Breast epithelium (tissue), 4 donors: ENCODE data around the gene MAPK1. TPM values are rescaled to one million over a fixed set of nuclear protein-coding genes. Genes with fewer than 3 reads are reported as not detected.
"Not testable (repeated sequence)": the region's sequence is repeated elsewhere in the genome, so short reads cannot be mapped to it uniquely, and the experiment has no call there.

Source experiments
- DNase-seq, 2 donors: peaks; one replicate each; pipeline ENCODE4 v3.0.0-alpha.2; 2019; ENCODE audit warnings: low spot score in 2 of 2
- H3K27ac ChIP-seq, 2 donors: fragments of 200-600 bp; sonication (generic) in 1 of 2; one replicate each; pipeline ENCODE4 v1.5.1; 2016 to 2019; ENCODE audit warnings: mild to moderate bottlenecking in 1 of 2
- H3K27me3 ChIP-seq, 2 donors: fragments of 200-600 bp; sonication (generic) in 1 of 2; one replicate each; pipeline versions ENCODE4 v1.5.1 to v1.6.0; 2017 to 2019; ENCODE audit warnings: control low read depth in 1 of 2, mild to moderate bottlenecking in 1 of 2
- H3K36me3 ChIP-seq: fragments of 200-600 bp; one replicate; pipeline ENCODE4 v1.5.1; 2019
- H3K4me1 ChIP-seq, 2 donors: fragments of 200-600 bp; sonication (generic); one replicate each; pipeline ENCODE4 v1.5.1; 2016 to 2019; ENCODE audit warnings: control low read depth in 1 of 2
- H3K4me3 ChIP-seq, 3 donors: fragments of 200-600 bp; sonication (generic); 1 replicate in 2 of 3; 2 replicates in 1 of 3; pipeline ENCODE4 v1.5.1; 2016 to 2019; ENCODE audit warnings: mild to moderate bottlenecking in 3 of 3, moderate library complexity in 2 of 3
- H3K9me3 ChIP-seq, 2 donors: fragments of 200-600 bp; sonication (generic) in 1 of 2; one replicate each; pipeline ENCODE4 v1.5.1; 2016 to 2019; ENCODE audit warnings: control low read depth in 1 of 2
- POLR2A ChIP-seq: fragments of 450-650 bp; IDR thresholded peaks from one replicate; pipeline ENCODE4 v1.6.1; 2016; ENCODE audit warnings: antibody characterized with exemption, mild to moderate bottlenecking, moderate library complexity
- POLR2AphosphoS5 ChIP-seq, 3 donors: sonication (generic); formaldehyde crosslinking; IDR thresholded peaks; one replicate each; pipeline ENCODE4 v1.6.1; 2017; ENCODE audit warnings: antibody characterized with exemption in 3 of 3
- intact Hi-C: fragments of 100-400 bp; cut with DNase I; formaldehyde crosslinking; loops from one replicate; pipeline ENCODE4 v1.15.1; 2023; ENCODE audit warnings: low total_unique reads
- total RNA-seq, 3 donors: library from RNA; depleted of rRNA; stranded (reverse); fragments of >200 nt; gene quantifications; one replicate each; pipeline ENCODE4 v1.1.0, GENCODE V29; 2016
- TF ChIP-seq, protein P1 (sequence below), 3 donors: fragments of 450-650 bp; IDR thresholded peaks; one replicate each; pipeline ENCODE4 v1.5.1; 2016 to 2017; ENCODE audit warnings: antibody characterized with exemption in 3 of 3, mild to moderate bottlenecking in 3 of 3, moderate library complexity in 3 of 3

MAPK1 gene
- total RNA-seq, 3 donors from 2014 or later: 43.3 to 49.9 (median 44.0) TPM

DNA sequence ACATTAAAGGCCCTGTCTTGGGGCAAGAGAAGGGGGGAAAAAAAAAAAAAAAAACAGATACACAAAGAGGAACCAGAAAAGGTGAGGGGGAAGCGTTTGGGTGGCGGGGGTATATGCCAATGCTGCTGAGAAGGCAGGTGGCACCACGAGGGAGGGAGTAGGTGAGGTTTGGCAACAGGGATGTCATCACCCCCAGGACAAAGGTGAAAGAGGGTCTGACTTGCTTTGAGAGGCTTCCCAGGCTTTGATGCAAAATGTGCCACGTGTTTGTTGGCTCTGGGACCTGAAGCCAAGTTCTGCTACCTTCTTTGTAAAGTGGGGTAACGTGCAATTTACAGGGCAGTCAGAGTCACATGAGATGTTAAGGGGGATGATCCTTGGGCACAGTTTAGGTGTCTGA lies 135.9 kb downstream of the MAPK1 start:
- no peak for DNase-seq
- no peaks in the 10 kb centered on the region for H3K27me3 ChIP-seq
- TF ChIP-seq POLR2A: no peak
- TF ChIP-seq, protein P1, sequence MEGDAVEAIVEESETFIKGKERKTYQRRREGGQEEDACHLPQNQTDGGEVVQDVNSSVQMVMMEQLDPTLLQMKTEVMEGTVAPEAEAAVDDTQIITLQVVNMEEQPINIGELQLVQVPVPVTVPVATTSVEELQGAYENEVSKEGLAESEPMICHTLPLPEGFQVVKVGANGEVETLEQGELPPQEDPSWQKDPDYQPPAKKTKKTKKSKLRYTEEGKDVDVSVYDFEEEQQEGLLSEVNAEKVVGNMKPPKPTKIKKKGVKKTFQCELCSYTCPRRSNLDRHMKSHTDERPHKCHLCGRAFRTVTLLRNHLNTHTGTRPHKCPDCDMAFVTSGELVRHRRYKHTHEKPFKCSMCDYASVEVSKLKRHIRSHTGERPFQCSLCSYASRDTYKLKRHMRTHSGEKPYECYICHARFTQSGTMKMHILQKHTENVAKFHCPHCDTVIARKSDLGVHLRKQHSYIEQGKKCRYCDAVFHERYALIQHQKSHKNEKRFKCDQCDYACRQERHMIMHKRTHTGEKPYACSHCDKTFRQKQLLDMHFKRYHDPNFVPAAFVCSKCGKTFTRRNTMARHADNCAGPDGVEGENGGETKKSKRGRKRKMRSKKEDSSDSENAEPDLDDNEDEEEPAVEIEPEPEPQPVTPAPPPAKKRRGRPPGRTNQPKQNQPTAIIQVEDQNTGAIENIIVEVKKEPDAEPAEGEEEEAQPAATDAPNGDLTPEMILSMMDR (IDR thresholded peaks at IDR 0.05): no peak
- TF ChIP-seq POLR2AphosphoS5 (IDR thresholded peaks at IDR 0.05): no peak
- H3K9me3 ChIP-seq: no peaks in the 10 kb centered on the region
- intact Hi-C loops: no loop called here
- H3K4me3 ChIP-seq: no peak overlapping the region
- H3K27ac ChIP-seq: no peak overlapping the region
- no peaks in the 10 kb centered on the region for H3K4me1 ChIP-seq
- no peaks in the 10 kb centered on the region for H3K36me3 ChIP-seq

DNA sequence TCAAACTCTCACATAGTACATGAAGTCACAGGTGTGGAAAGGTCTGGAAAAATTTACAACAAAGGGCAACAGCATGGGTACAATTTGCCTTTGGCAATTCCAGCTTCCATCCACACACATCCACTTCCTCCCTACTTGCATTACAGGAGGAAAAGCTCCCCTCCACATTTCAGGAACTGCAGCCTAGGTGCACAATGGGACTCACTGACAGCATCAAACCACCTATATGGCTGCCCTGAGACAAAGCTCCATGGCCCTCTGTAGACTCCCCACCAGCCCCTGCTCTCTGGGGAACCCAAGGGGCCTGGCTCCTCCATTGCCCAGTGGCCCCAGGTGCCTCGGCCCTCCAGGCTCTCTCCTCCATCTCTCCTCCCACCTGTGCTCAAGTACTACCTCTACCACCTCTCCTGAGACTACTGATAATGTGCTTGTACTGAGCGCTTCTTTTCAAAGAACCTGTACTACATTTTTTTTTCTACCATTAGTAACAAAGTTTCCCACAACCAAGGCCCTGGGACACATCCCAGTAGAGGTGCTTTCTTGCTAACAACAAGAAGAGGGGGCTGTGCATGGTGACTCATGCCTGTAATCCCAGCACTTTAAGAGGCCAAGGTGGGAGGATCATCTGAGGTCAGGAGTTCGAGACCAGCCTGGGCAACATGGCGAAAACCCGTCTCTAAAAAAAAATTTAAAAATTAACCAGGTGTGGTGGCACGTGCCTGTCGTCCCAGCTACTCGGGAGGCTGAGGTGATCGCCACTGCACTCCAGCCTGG lies 136.7 kb downstream of the MAPK1 start:
- Histone ChIP-seq H3K27me3 (no peaks in the 10 kb centered on the region), H3K4me1 (no peaks in the 10 kb centered on the region), H3K9me3 (no peaks in the 10 kb centered on the region), H3K27ac (no peak overlapping the region), H3K4me3 (no peak overlapping the region), H3K36me3 (no peaks in the 10 kb centered on the region)
- intact Hi-C loops: no loop called here
- TF ChIP-seq, protein P1 (IDR thresholded peaks at IDR 0.05): no peak
- no peak for DNase-seq

- H3K4me1 ChIP-seq, H3K27ac ChIP-seq, DNase-seq, H3K9me3 ChIP-seq, intact Hi-C loops, H3K27me3 ChIP-seq, H3K4me3 ChIP-seq, H3K36me3 ChIP-seq: not testable (repeated sequence)
These were observed 138.3 kb downstream of the MAPK1 start for GRCh38 chr22:21729184-21729583.

- TF ChIP-seq, protein P1 (IDR thresholded peaks at IDR 0.05): no peak
- TF ChIP-seq POLR2A (no peak), POLR2AphosphoS5 (IDR thresholded peaks at IDR 0.05) (no peak)
- intact Hi-C loops: no loop called here
- Histone ChIP-seq H3K9me3 (no peaks in the 10 kb centered on the region), H3K27ac (no peak overlapping the region), H3K27me3 (no peaks in the 10 kb centered on the region), H3K4me1 (no peaks in the 10 kb centered on the region), H3K4me3 (no peak overlapping the region), H3K36me3 (no peaks in the 10 kb centered on the region)
- no peak for DNase-seq
These were observed 139.2 kb downstream of the MAPK1 start for GRCh38 chr22:21728270-21728669.

- TF ChIP-seq POLR2AphosphoS5 (IDR thresholded peaks at IDR 0.05) (no peak), POLR2A (no peak)
- TF ChIP-seq, protein P1 (IDR thresholded peaks at IDR 0.05): no peak
These were observed 139.7 kb downstream of the MAPK1 start for GRCh38 chr22:21727768-21728167.

DNA sequence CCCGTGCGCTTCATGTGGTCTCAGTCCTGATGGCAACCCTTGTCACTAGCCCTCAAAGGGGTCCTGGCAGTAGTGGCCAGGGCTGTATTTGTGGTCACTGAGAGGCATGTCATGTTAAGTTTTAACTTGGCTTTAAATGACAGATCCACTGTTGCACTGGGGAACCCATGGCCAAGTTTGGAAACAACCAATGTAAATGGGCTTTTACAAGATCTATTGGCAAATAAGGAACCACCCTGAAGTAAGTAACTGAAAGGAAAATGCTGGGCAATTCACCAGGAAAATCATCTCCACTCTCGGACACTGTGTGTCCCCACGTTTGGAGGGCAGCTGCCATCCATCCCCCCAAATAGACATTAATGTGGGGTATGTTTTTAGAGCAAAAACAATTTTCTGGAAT lies 140.3 kb downstream of the MAPK1 start:
- no peaks in the 10 kb centered on the region for H3K4me1 ChIP-seq
- TF ChIP-seq, protein P1 (IDR thresholded peaks at IDR 0.05): no peak
- no peak for TF ChIP-seq POLR2AphosphoS5 (IDR thresholded peaks at IDR 0.05)
- TF ChIP-seq POLR2A: no peak
- H3K9me3 ChIP-seq: no peaks in the 10 kb centered on the region
- no peaks in the 10 kb centered on the region for H3K27me3 ChIP-seq
- H3K4me3 ChIP-seq: no peak overlapping the region
- no peak for DNase-seq
- intact Hi-C loops: no loop called here
- no peaks in the 10 kb centered on the region for H3K36me3 ChIP-seq
- H3K27ac ChIP-seq: no peak overlapping the region

More at GRCh38 chr22:21727768-21728167, 139.7 kb downstream of the MAPK1 start:
- intact Hi-C loops: no loop called here
- DNase-seq: no peak
- H3K27ac ChIP-seq: no peak overlapping the region
- no peaks in the 10 kb centered on the region for H3K36me3 ChIP-seq
- no peaks in the 10 kb centered on the region for H3K9me3 ChIP-seq
- H3K27me3 ChIP-seq: no peaks in the 10 kb centered on the region
- H3K4me1 ChIP-seq: no peaks in the 10 kb centered on the region
- no peak overlapping the region for H3K4me3 ChIP-seq
